AG08395 (cell line): Measurements from ENCODE around the gene ZMAT5.
"Not testable (repeated sequence)": the region's sequence is repeated elsewhere in the genome, so short reads cannot be mapped to it uniquely, and the experiment has no call there.

Experiments used
- DNase-seq: peaks from one replicate; pipeline ENCODE4 v3.0.0; 2012; ENCODE audit warnings: mixed read lengths, low spot score

Gene ZMAT5

DNA sequence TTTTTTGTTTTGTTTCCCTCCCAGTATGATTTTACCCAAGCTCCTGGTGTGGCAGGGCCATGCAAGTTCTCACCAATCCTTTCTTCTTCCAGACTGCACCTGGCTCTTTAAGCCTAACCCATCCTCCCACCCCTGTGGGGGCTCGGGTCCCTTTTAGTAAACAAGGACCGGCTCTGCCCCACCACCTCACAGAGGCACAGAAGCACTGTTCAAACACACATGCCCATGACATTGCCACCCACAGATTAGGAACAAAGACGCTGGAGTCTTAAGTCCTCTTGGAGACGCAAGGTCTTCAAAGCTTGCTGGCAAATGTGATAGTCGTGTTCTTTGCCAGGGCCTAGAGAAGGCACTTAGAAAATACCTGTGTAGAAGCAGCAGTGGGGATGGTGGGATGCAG lies 19.2 kb upstream of the ZMAT5 start:
- no peak for DNase-seq

DNA sequence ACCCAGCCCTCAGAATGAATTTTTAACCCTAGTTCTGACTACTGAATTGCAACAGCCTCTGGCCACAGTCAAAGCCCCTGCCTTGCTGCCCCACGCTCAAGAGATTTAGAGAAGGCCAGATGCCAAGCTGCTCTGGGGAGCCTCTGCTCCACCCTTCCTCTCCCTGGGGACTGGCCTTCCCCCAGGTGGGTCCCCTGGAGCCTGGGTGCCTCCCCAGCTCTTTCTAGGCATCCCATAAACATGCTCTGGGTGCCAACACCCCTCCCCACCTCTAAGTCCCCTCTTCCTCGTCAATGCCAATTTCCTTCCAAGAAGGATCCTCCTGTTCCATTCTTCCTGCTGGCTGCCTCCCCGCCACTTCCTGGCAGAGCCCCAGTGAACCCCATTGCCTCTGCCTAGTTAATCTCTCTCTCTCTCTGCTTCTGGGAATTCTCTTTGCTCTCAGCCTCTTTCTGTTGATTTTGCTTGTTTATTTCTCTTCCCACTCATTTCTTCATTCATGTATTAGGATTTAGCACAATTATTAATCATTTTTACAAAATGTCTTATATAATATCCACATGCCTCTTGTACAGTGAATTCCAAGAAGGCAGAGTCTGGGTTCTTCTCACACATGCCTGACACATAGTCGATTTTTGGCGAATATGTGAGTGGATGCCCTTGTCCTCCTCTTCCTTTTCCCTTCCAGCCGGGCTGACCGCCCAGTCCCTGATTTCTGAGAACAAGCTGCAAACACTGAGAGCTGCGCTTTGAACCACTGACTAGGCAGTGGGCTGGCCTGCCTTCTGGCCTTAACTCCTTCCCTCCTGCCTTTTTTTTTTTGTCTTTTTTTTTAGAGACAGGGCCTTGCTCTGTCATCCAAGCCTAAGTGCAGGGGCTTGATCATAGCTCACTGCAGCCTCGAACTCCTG lies 17.9 kb upstream of the ZMAT5 start:
- peak; percentile 45 for DNase-seq

DNA sequence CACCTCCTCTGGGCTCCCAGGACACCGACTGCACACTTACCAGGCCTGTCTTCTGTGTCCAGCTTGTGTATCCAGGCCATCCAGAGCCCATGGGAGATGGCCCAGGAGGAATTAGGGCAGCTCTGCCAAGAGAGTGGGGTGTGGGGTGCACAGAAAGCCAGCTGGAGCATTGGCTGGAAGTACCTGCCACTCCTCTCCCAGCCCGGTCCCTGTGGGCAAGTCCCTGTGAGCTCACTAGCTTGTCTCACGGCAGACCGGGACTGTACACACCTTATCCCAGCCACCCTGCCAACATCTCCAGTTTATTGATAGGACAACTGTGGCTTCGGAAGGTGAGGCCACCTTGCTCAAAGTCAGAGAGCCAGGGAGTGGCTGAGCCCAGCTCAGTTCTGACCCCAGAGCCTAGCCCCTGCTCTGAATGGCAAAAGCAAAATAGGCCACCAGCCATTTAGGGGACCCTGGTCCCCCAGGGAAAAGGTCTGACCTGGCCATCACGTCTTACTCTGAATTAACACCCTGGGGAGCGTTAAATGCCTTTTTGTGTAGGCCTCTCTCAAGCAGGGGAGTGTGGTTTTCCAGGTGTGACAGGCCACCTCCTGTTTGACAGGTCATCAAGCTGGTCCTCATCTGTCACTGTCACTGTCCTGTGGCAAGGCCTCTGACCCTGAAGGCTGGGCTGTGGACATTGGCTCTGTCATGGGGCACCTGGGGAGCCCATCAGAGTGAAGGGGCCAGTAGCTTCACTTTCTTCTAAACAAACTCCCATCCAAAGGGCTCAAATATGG lies 15.4 kb upstream of the ZMAT5 start:
- peak; percentile 72 for DNase-seq

DNA sequence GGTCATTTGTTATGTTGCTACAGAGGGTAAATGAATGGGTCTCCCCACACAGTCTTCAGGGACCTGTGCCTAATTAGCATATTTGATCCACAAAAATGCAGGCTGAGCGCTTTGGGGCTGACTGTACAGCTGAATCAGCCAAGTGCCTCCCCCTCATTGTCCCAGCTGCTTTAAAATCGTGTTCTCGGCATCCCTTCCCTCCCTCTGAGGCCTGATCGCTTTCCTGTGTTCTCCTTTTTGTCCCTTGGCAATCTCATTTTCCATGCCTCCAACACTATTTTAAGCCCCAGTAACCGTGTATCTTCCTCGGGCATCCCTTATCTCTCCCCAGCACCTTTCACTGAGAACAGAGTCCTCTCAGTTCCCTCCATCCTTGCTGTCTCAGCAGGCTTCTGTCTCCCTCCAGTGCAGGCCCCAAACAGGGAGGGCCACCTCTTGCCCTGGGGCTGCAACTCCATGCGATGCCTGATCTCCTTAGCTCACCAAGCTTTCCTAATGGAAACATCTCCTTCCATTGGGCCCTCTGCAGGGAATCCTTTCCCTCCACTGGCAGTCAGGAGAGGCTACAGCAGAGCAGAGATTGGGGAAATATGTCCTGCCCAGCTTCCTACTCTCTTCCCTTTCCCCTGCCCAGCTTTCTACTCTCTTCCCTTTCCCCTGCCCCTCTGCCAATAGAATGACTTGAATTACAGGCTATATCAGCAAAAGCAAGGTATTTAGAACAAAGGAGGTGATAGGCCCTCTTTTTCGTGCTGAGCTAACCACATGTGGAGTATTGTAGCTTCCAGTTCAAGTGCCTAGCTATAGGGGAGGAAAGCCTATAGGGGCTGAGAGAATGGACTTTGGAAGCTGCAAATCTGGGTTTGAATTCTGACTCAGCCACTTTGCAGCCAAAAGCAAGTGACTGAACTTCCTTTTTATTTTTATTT lies 14.2 kb upstream of the ZMAT5 start:
- DNase-seq = peak; percentile 94

DNA sequence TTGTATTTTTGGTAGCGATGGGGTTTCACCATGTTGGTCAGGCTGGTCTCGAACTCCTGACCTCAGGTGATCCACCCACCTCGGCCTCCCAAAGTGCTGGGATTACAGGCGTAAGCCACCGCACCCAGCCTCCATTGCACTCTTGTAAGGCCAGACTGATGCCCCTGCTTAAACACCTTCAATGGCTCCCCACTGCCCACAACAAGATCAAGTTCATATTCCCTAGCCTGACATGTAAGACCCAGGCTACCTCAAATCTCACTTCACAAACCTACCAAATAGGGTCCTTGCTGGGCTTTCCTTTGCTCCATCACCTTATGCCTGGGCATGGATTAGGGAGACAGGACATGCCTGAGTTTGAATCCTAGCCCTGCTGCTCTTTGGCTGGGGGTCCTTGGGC lies 13.4 kb upstream of the ZMAT5 start:
- no peak for DNase-seq

DNA sequence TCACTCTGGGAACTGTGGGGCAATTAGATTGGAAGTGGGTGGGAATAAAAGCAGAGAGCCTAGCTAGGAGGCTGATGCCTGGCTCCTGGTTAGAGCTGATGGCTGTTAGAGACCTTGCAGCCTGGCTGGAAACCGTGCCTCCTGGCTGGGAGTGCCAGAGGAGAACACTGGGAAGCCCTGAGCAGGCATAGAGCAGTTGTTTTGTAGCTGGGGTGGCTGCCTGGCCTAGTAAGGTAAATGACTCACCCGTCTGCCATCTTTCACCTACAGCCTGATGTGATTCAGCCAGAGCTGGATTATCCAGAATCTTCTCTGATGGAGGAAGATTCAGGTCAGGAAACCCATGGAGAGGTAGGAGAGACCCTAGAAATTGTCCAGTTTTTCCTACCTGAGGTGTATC lies 6.4 kb upstream of the ZMAT5 start:
- DNase-seq = peak; percentile 20

DNA sequence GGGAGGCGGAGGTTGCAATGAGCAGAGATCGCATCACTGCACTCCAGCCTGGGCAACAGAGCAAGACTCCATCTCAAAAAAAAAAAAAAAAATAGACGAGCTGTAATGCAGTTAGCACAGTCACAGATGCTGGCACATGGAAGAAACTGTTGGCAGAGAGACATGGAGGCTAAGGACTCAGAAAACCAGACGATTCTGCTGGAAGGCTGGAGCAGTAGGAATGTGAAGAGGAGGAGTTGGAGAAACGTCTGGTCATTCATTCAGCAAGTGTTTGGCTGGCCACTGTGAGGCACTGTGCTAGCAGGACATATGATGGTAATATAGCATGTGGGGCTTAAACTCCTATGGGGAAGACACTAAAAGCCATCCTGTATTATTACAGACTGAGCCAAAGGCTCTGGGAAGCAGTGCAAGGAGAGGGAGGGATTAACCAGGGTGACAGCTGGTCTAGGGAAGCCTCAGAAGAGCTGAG lies 5.4 kb upstream of the ZMAT5 start:
- peak; percentile 86 for DNase-seq

DNA sequence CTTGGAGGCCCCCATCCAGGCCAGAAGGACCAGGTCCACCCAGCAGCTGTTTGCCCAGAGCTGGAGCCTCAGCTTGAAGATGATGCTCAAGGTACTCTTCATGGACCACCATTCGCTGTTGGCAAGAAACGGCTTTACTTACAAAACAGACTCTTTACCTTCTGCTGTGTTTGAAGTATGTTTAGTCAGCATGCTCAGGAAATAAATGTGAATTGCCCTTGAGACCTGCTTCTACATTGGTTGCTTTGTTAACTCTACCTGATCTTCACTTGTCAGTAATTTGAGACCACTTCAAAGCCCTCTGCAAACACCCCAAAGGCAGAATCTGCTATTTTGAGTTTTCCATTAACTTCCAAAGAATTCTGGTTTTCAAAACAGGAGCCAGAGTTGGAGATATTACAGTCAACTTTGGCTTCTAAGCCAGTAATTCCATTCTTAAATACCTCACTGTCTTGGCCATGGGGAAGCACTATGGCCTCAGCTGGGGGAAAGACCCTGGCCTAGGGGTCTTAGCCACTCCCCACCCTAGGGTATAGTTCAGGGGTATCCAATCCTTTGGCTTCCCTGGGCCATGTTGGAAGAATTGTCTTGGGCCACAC lies 3.0 kb upstream of the ZMAT5 start:
- no peak for DNase-seq

DNA sequence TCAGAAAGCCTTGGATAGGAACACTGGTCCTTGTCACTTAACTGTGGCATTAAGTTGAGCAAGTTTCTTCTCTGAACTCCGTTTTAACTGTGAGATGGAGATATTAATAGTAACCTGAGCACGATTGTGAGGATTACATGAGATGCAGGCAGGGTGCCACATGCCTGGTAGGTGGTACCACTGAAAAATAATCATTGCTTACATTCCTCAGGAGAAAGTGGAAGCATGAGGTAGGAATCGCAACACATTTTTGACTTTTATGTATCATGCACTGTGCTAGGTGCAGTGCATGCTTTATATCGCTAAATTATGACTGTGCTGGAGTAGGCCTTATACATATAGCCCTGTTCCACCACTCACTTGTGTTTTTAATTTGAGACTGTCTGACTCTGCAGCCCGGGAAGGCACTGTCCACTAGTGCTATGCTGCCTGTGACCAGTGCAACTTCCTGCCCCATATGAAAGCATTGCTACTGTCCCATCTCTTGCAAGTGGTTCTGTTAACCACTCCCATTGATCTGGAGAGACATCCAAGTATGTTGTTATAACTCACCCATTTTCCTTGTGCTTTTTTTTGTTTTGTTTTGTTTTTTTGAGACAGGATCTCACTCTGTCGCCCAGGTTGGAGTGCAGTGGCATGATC lies 1.4 kb upstream of the ZMAT5 start:
- peak; percentile 20 for DNase-seq

DNA sequence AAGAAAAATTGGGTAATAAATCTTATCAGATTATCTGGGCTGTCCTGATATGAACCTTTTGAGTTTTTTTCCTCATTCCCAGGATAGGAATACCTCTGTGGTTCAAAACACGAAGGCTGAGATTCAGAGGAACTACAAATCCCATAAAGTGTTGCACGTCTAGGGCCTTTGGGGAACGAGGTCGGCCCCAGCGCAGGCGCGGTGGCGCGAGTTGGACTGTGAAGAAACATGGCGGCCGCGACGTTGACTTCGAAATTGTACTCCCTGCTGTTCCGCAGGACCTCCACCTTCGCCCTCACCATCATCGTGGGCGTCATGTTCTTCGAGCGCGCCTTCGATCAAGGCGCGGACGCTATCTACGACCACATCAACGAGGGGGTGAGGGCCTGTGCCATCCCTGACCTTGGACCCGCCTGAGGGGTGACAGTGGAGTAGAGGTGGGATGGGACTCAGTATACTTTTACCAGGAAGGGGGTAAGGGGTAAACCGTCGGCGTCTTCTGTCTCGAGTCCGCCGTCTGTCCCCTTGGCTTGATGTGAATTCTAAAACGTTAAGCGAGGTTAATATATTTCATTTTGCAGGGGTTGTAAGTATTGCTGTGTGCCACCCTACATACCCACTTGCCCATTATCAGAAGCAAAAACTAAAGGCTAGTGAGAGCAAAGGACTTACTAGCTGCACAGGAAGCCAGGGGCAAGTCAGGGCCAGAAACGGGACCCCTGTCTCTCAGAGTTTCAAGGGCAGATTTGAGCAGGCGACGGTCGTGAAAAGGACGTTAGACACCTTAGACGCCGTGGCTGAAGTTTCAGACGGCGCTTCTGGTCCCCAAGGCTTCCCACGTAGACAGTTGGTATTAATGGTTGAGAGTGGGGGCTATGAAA lies 604 bp upstream of the ZMAT5 start, which contains the start of gene UQCR10:
TSS of gene UQCR10 (plus strand) at position 199 of the 881 bp plus-strand sequence. CDS start at position 229, 30 bp downstream.
- DNase-seq = peak; percentile 97

DNA sequence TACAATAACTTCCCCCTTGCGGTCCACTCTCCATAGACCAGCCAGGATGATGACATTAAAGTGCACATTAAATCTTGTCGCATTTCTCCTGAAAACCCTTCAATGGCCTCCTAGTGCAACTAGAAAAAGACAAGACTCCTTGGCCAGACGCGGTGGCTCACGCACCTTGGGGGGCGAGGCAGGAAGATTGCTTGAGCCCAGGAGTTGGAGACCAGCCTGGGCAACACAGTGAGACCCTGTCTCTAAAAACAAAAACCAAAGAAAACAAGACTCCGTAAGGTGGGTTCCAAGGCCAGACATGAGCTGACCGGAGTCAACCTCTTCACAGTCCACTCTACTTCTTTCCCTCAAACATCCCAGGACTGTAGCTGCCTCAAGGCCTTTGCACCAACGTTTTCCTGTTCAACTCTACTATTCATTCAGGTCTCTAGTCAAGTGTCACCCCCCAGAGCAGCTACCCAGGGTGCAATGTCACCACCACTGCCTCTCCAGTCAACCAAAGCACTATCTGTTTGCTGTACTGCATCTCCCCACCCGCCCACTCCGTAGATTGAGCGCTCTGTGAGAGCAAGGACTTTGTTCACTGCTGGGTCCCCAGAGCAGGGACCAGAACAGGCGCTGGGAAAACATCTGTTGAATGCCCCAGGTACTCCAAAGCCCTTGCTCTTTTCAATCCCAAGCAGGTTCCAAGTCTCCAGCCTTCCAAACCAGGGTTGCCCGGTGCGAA lies 739 bp downstream of the ZMAT5 start:
- peak; percentile 20 for DNase-seq

DNA sequence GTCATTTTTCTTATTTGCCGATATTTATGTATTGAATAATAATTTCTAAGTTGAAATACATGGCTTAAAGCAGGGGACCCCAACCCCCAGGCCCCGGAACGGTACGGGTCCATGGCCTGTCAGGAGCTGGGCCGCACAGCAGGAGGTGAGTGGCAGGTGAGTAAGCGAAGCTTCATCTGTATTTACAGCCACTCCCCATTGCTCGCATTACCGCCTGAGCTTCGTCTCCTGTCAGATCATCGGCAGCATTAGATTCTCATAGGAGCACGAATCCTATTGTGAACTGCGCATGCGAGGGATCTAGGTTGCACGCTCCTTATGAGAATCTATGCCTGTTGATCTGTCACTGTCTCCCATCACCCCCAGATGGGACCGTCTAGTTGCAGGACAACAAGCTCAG lies 4.5 kb downstream of the ZMAT5 start:
- no peak for DNase-seq

DNA sequence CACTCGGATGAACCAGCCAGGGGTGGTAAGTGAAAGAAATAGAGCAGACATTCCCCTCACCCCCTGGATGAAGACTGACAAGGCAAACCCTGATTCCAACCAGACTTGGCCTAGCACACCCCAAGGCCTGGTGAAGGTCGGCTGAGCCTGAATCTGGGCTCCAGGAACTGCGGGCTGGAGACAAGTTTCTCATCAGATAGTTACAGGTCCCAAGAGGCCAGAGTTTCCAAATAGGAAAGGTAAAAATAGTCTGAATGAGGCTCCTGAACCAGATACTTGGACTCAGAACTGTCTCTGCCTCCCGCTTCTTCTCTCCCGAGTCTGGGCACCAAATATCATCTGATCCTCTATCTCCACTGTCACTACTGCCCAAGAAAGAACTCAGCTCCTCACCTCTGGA lies 7.8 kb downstream of the ZMAT5 start:
- no peak for DNase-seq

DNA sequence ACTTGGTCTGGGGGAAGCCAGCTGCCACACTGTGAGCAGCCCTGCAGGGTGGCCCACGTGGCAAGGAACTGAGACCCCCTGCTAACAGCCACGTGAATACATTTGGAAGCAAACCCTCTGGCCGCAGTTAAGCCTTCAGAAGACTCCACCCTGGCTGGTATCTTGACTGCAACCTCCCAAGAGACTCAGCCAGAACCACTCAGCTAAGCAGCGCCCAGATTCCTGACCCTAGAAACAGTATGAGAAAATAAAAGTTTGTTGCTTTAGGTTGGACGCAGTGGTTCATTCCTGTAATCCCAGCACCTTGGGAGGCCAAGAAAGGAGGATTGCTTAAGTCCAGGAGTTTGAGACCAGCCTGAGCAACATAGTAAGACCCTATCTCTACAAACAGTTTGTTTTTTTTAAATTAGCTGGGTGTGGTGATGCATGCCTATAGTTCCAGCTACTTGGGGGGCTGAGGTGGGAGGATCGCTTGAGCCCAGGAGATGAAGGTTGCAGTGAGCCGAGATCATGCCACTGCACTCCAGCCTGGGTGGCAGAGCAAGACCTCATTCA lies 8.7 kb downstream of the ZMAT5 start:
- no peak for DNase-seq

DNA sequence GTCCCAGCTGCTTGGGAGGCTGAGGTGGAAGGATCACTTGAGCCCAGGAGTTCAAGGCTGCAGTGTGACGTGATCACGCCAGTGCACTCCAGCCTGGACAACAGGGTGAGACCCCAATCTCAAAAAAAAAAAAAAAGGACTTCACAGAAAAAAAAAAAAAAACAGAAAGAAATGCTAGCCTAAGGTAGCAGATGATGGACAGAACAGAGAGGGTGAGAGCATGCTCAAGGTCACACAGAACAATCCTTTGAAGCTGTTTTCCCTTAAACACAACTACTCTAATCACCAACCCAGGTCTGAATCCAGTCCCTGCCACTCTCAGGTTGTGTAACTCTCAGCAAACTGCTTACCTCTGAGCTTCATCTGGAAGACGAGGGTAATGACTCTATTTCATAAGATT lies 9.7 kb downstream of the ZMAT5 start:
- DNase-seq = no peak

DNA sequence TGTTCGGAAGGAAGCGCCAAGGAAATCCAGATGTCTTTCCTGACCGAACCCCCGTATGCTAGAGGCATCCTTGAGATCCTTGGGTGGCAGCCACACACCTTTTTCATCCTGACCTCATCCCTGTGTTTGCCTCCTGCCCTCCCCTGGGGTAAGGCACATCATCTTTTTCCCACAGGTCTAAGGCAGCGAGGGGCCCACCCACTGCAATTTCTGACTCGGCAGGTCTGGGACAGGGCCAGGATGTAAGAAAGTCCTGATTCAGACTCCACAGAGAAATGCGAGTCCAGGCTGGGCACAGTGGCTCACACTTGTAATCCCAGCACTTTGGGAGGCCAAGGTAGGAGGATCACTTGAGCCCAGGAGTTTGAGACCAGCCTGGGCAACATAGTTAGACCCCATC lies 10.5 kb downstream of the ZMAT5 start:
- no peak for DNase-seq

DNA sequence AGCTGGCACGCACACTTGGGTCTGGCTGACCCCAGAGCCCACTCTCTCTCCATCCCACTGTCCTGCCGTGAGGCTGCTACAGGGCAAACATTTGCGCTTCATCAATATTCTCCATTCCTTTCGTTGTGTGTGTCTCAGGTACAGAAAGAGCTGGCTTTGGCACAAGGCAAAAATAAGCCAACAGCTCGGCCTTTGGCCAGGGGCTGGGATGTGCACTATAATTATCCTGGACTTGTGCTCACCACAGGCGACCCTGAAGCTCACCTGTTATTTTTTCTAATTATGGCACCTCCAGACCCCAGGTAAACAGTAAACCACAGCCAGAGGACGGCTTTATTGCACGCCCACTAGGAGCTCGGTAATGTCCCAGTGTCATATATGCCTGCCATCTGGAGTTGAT lies 10.9 kb downstream of the ZMAT5 start:
- DNase-seq = no peak

DNA sequence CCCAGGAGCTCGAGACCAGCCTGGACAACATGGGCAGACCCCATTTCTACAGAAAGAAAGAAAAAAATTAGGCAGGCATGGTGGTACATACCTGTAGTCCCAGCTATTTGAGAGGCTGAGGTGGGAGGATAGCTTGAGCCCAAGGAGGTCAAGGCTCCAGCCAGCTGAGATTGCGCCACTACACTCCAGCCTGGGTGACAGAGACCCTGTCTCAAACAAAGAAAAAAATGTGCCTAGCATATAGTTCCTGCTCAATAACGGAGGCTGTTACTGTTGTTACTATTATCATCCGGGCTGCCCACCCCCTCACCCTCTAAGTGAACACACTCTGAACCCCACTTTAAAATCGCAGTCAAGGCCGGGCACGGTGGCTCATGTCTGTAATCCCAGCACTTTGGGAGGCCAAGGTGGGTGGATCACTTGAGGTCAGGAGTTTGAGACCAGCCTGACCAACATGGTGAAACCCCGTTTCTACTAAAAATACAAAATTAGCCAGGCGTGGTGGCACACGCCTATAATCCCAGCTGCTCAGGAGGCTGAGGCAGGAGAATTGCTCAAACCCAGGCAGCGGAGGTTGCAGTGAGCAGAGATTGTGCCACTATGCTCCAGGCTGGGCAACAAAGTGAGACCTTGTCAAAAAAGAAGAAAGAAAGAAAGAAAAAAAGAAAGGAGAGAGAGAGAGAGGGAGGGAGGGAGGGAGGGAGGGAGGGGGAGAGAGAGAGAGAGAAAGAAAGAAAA lies 12.0 kb downstream of the ZMAT5 start:
- DNase-seq = not testable (repeated sequence)
